ENCODE results near the gene NRXN3.

Gene NRXN3

DNA sequence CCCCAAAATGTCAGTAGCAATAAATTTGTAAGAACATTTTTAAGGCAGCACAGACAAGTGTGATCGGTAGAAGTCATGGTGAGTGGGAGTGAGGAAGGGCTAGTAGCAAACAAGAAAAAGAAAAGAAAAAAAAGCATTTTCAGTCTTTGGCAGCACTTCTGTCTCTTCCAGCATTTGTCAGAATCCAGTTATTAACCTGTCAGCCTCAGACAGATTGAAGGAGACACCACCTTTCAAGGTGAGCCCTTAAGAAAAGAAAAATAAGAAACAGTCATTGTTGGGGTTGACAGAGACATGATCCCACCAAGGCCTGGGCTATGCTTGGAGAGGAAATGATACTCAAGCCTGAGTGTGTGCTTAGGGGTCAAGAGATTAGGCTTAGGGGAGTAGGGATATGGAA is 947.4 kb downstream of the NRXN3 start:
- no peaks in the 10 kb centered on the region for H3K36me3 ChIP-seq (ENCODE audit: control insufficient read depth, insufficient read depth, low read length)
- H3K9me3 ChIP-seq (ENCODE audit: control insufficient read depth, insufficient read depth, low read length), result no peaks in the 10 kb centered on the region
- H3K27me3 ChIP-seq (ENCODE audit: control insufficient read depth, insufficient read depth, low read length), result no peaks in the 10 kb centered on the region
- no peaks in the 10 kb centered on the region for H3K4me1 ChIP-seq (ENCODE audit: control insufficient read depth, insufficient read depth, low read length)
- no peak overlapping the region for H3K4me3 ChIP-seq (ENCODE audit: low read depth, low read length)
- H3K27ac ChIP-seq (ENCODE audit: low read depth, low read length), result no peak overlapping the region
- no peak overlapping the region for H3K9ac ChIP-seq (ENCODE audit: low read depth, low read length)

- Histone ChIP-seq H3K36me3 (ENCODE audit: control insufficient read depth, insufficient read depth, low read length) (no peaks in the 10 kb centered on the region), H3K9me3 (ENCODE audit: control insufficient read depth, insufficient read depth, low read length) (no peaks in the 10 kb centered on the region), H3K27ac (ENCODE audit: low read depth, low read length) (no peak overlapping the region), H3K9ac (ENCODE audit: low read depth, low read length) (no peak overlapping the region), H3K4me3 (ENCODE audit: low read depth, low read length) (no peak overlapping the region), H3K4me1 (ENCODE audit: control insufficient read depth, insufficient read depth, low read length) (no peaks in the 10 kb centered on the region), H3K27me3 (ENCODE audit: control insufficient read depth, insufficient read depth, low read length) (no peaks in the 10 kb centered on the region)
Observed at GRCh38 chr14:79118291-79118690, 948.1 kb downstream of the NRXN3 start.

DNA sequence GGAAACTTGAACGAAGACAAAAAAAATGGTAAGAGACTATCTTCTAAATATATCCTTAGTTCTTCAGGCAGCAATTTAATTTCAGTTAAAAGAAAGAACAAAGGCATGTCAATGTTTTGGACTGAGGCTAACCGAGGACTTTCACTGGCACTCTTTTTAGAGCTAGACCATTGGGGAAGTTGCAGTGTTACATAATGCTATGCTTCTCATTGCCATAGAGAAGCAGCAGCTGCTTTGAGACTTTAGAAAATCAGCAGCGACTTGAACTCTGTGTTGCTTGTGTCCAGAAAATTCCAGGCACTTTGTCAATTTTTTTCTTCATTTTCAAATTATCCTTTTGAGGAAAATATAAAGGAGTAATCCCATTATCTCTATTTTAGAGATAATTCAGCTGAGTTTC is 964.2 kb downstream of the NRXN3 start:
- Histone ChIP-seq H3K4me1 (ENCODE audit: control insufficient read depth, insufficient read depth, low read length) (peaks cover 3% of the 10 kb centered on the region; the same call in 1 of the 2 replicates), H3K4me3 (ENCODE audit: low read depth, low read length) (no peak overlapping the region), H3K9me3 (ENCODE audit: control insufficient read depth, insufficient read depth, low read length) (peaks cover 8% of the 10 kb centered on the region), H3K9ac (ENCODE audit: low read depth, low read length) (no peak overlapping the region), H3K27ac (ENCODE audit: low read depth, low read length) (no peak overlapping the region), H3K36me3 (ENCODE audit: control insufficient read depth, insufficient read depth, low read length) (no peaks in the 10 kb centered on the region), H3K27me3 (ENCODE audit: control insufficient read depth, insufficient read depth, low read length) (no peaks in the 10 kb centered on the region)

DNA sequence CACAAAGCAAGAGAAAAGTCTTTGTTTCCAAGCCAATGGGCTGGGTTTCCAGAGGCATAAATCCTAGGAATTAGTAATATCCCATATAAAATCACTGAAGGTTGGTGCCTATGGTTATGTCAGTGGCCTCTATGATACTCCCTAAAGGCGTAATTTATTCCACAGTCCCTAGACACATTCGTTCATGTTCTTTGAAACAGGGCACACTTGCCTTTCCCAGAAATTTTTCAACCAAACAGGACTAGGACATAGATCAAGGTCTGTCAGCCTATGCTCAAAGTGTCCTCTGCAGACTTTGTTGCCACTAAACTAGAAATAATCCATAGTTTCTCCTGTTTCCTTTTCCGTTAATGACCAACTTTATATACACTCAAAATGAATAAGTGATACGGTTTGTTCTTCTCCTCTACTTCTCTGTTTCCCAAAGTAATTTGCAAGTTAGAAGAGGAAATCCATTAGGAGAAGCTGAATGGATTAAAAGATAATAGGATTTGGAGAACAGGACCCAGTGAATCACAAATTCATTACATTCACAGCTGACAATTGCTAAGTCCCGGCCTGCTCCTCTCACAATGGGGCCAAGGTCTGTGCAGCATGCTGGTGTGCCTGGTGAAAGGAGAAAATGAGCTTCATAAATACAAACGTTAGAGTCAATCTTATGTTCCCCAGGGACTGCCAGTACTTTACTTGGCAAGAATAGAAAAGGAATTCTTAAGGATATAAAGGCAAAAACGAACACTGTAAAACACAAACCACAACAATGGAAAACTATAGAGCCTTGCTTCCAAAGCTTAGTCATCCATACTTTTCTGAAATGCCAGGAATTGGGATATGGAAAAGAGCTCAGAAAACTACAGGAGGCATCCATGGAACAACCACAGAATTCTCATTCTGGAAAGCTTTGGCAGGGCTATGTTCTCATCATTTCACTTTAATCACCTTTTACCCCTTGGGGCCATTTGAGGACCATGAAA is 966.2 kb downstream of the NRXN3 start:
- H3K9ac ChIP-seq (ENCODE audit: low read depth, low read length), result no peak overlapping the region
- peaks cover 8% of the 10 kb centered on the region for H3K9me3 ChIP-seq (ENCODE audit: control insufficient read depth, insufficient read depth, low read length)
- H3K27ac ChIP-seq (ENCODE audit: low read depth, low read length), result no peak overlapping the region
- no peak overlapping the region for H3K4me3 ChIP-seq (ENCODE audit: low read depth, low read length)
- H3K4me1 ChIP-seq (ENCODE audit: control insufficient read depth, insufficient read depth, low read length), result peaks cover 3% of the 10 kb centered on the region; the same call in 1 of the 2 replicates
- no peaks in the 10 kb centered on the region for H3K36me3 ChIP-seq (ENCODE audit: control insufficient read depth, insufficient read depth, low read length)
- no peaks in the 10 kb centered on the region for H3K27me3 ChIP-seq (ENCODE audit: control insufficient read depth, insufficient read depth, low read length)

- Histone ChIP-seq H3K36me3 (ENCODE audit: control insufficient read depth, insufficient read depth, low read length) (no peaks in the 10 kb centered on the region), H3K27me3 (ENCODE audit: control insufficient read depth, insufficient read depth, low read length) (no peaks in the 10 kb centered on the region), H3K4me3 (ENCODE audit: low read depth, low read length) (no peak overlapping the region), H3K9ac (ENCODE audit: low read depth, low read length) (no peak overlapping the region), H3K27ac (ENCODE audit: low read depth, low read length) (no peak overlapping the region), H3K4me1 (ENCODE audit: control insufficient read depth, insufficient read depth, low read length) (peaks cover 3% of the 10 kb centered on the region; the same call in 1 of the 2 replicates), H3K9me3 (ENCODE audit: control insufficient read depth, insufficient read depth, low read length) (peaks cover 7% of the 10 kb centered on the region; the same call in 1 of the 2 replicates)
Observed at GRCh38 chr14:79137045-79137430, 966.9 kb downstream of the NRXN3 start.

DNA sequence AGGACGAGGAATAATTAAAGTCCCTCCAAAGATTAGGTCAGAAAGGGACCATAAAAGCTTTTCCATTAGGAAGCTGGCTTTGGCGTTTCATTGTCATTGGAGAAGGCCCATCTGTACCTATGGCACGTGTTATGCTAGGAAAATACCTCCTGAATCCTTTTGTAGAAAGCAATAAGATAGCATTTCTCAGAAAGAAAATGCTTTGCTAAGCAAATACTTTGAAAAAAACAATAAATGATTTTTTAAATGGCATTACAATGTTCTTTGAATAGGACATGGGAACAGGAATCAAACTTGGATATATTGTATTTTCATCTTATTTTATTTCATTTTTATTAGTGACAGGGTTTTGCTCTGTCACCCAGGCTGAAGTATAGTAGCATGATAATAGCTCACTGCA is 967.7 kb downstream of the NRXN3 start:
- H3K4me1 ChIP-seq (ENCODE audit: control insufficient read depth, insufficient read depth, low read length), result peaks cover 3% of the 10 kb centered on the region; the same call in 1 of the 2 replicates
- H3K9ac ChIP-seq (ENCODE audit: low read depth, low read length), result no peak overlapping the region
- no peak overlapping the region for H3K27ac ChIP-seq (ENCODE audit: low read depth, low read length)
- no peak overlapping the region for H3K4me3 ChIP-seq (ENCODE audit: low read depth, low read length)
- no peaks in the 10 kb centered on the region for H3K27me3 ChIP-seq (ENCODE audit: control insufficient read depth, insufficient read depth, low read length)
- peaks cover 1% of the 10 kb centered on the region; the same call in 1 of the 2 replicates for H3K9me3 ChIP-seq (ENCODE audit: control insufficient read depth, insufficient read depth, low read length)
- H3K36me3 ChIP-seq (ENCODE audit: control insufficient read depth, insufficient read depth, low read length), result no peaks in the 10 kb centered on the region

GRCh38 chr14:79144896-79145295 is 974.7 kb downstream of the NRXN3 start:
- no peak overlapping the region for H3K27ac ChIP-seq (ENCODE audit: low read depth, low read length)
- H3K9me3 ChIP-seq (ENCODE audit: control insufficient read depth, insufficient read depth, low read length), result no peaks in the 10 kb centered on the region
- H3K27me3 ChIP-seq (ENCODE audit: control insufficient read depth, insufficient read depth, low read length), result no peaks in the 10 kb centered on the region
- H3K4me3 ChIP-seq (ENCODE audit: low read depth, low read length), result no peak overlapping the region
- no peaks in the 10 kb centered on the region for H3K36me3 ChIP-seq (ENCODE audit: control insufficient read depth, insufficient read depth, low read length)
- H3K9ac ChIP-seq (ENCODE audit: low read depth, low read length), result no peak overlapping the region
- H3K4me1 ChIP-seq (ENCODE audit: control insufficient read depth, insufficient read depth, low read length), result no peaks in the 10 kb centered on the region

- no peak overlapping the region for H3K27ac ChIP-seq (ENCODE audit: low read depth, low read length)
- no peaks in the 10 kb centered on the region for H3K4me1 ChIP-seq (ENCODE audit: control insufficient read depth, insufficient read depth, low read length)
- no peak overlapping the region for H3K4me3 ChIP-seq (ENCODE audit: low read depth, low read length)
- H3K9ac ChIP-seq (ENCODE audit: low read depth, low read length), result no peak overlapping the region
- no peaks in the 10 kb centered on the region for H3K27me3 ChIP-seq (ENCODE audit: control insufficient read depth, insufficient read depth, low read length)
- H3K9me3 ChIP-seq (ENCODE audit: control insufficient read depth, insufficient read depth, low read length), result no peaks in the 10 kb centered on the region
- no peaks in the 10 kb centered on the region for H3K36me3 ChIP-seq (ENCODE audit: control insufficient read depth, insufficient read depth, low read length)
Observed at GRCh38 chr14:79150226-79150625, 980.1 kb downstream of the NRXN3 start.

GRCh38 chr14:79157369-79157768 is 987.2 kb downstream of the NRXN3 start:
- no peak overlapping the region for H3K27ac ChIP-seq (ENCODE audit: low read depth, low read length)
- H3K4me3 ChIP-seq (ENCODE audit: low read depth, low read length), result no peak overlapping the region
- no peaks in the 10 kb centered on the region for H3K27me3 ChIP-seq (ENCODE audit: control insufficient read depth, insufficient read depth, low read length)
- no peaks in the 10 kb centered on the region for H3K9me3 ChIP-seq (ENCODE audit: control insufficient read depth, insufficient read depth, low read length)
- no peaks in the 10 kb centered on the region for H3K36me3 ChIP-seq (ENCODE audit: control insufficient read depth, insufficient read depth, low read length)
- H3K4me1 ChIP-seq (ENCODE audit: control insufficient read depth, insufficient read depth, low read length), result no peaks in the 10 kb centered on the region
- H3K9ac ChIP-seq (ENCODE audit: low read depth, low read length), result no peak overlapping the region

- Histone ChIP-seq H3K9ac (ENCODE audit: low read depth, low read length) (no peak overlapping the region), H3K27me3 (ENCODE audit: control insufficient read depth, insufficient read depth, low read length) (no peaks in the 10 kb centered on the region), H3K4me1 (ENCODE audit: control insufficient read depth, insufficient read depth, low read length) (no peaks in the 10 kb centered on the region), H3K4me3 (ENCODE audit: low read depth, low read length) (no peak overlapping the region), H3K9me3 (ENCODE audit: control insufficient read depth, insufficient read depth, low read length) (no peaks in the 10 kb centered on the region), H3K36me3 (ENCODE audit: control insufficient read depth, insufficient read depth, low read length) (no peaks in the 10 kb centered on the region), H3K27ac (ENCODE audit: low read depth, low read length) (no peak overlapping the region)
Observed at GRCh38 chr14:79161571-79161970, 991.4 kb downstream of the NRXN3 start.

- Histone ChIP-seq H3K27me3 (ENCODE audit: control insufficient read depth, insufficient read depth, low read length) (no peaks in the 10 kb centered on the region), H3K4me3 (ENCODE audit: low read depth, low read length) (no peak overlapping the region), H3K27ac (ENCODE audit: low read depth, low read length) (no peak overlapping the region), H3K9me3 (ENCODE audit: control insufficient read depth, insufficient read depth, low read length) (no peaks in the 10 kb centered on the region), H3K9ac (ENCODE audit: low read depth, low read length) (no peak overlapping the region), H3K4me1 (ENCODE audit: control insufficient read depth, insufficient read depth, low read length) (no peaks in the 10 kb centered on the region), H3K36me3 (ENCODE audit: control insufficient read depth, insufficient read depth, low read length) (no peaks in the 10 kb centered on the region)
Observed at GRCh38 chr14:79162833-79163232, 992.7 kb downstream of the NRXN3 start.

Measured in HUES48 (cell line).